ENCODE results near the gene DENND1B. TPM values are rescaled to one million over a fixed set of nuclear protein-coding genes. Genes with fewer than 3 reads are reported as not detected.

The DENND1B gene
- total and polyA plus RNA-seq, 2 of the 13 experiments (the other 11 are each of a cell fraction or from before 2014, with no cell fraction given): 2.6 to 5.7 TPM

DNA sequence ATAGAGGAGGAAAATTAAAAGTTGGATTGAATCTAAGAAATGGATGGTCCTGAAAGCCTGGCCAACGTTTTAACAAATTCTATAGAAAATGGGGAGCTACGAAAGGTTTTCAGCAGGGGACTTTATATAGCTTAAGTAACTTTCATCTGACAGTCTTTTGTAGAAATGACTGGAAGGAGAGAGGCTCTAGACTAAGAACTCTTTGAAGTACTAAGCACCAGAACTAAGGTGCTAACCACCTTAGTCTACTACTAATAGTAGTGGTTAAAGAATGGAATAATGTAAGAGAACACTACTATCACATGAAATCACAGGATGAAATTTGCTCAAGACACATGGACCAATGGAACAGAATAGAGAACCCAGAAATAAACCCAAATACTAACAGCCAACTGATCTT is 126.1 kb downstream of the DENND1B start (continued):
- TF ChIP-seq, protein P1, sequence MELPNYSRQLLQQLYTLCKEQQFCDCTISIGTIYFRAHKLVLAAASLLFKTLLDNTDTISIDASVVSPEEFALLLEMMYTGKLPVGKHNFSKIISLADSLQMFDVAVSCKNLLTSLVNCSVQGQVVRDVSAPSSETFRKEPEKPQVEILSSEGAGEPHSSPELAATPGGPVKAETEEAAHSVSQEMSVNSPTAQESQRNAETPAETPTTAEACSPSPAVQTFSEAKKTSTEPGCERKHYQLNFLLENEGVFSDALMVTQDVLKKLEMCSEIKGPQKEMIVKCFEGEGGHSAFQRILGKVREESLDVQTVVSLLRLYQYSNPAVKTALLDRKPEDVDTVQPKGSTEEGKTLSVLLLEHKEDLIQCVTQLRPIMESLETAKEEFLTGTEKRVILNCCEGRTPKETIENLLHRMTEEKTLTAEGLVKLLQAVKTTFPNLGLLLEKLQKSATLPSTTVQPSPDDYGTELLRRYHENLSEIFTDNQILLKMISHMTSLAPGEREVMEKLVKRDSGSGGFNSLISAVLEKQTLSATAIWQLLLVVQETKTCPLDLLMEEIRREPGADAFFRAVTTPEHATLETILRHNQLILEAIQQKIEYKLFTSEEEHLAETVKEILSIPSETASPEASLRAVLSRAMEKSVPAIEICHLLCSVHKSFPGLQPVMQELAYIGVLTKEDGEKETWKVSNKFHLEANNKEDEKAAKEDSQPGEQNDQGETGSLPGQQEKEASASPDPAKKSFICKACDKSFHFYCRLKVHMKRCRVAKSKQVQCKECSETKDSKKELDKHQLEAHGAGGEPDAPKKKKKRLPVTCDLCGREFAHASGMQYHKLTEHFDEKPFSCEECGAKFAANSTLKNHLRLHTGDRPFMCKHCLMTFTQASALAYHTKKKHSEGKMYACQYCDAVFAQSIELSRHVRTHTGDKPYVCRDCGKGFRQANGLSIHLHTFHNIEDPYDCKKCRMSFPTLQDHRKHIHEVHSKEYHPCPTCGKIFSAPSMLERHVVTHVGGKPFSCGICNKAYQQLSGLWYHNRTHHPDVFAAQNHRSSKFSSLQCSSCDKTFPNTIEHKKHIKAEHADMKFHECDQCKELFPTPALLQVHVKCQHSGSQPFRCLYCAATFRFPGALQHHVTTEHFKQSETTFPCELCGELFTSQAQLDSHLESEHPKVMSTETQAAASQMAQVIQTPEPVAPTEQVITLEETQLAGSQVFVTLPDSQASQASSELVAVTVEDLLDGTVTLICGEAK (IDR thresholded peaks at IDR 0.05): no peak
- TF ChIP-seq, protein P1 (CRISPR knock-in tag; IDR thresholded peaks at IDR 0.05): no peak
- no peak for TF ChIP-seq SP4 (CRISPR knock-in tag; IDR thresholded peaks at IDR 0.05)
- no peak for TF ChIP-seq CHD4 (IDR thresholded peaks at IDR 0.05; ENCODE audit: borderline replicate concordance, low read length)
- no peak for TF ChIP-seq ZNF747 (CRISPR knock-in tag; IDR thresholded peaks at IDR 0.05; ENCODE audit: borderline replicate concordance)
- TF ChIP-seq TBP (CRISPR knock-in tag; IDR thresholded peaks at IDR 0.05): no peak
